ENCODE data around the gene TPK1.

TPK1 gene

GRCh38 chr7:144548556-144548955, 287.3 kb downstream of the TPK1 start:
- ATAC-seq (no peak), DNase-seq (no peak)
- H3K27ac Mint-ChIP-seq = no peak overlapping the region
- no peaks in the 10 kb centered on the region for H3K9me3 Mint-ChIP-seq
- H3K4me3 Mint-ChIP-seq = no peak overlapping the region
- peaks cover 15% of the 10 kb centered on the region for H3K36me3 Mint-ChIP-seq (ENCODE audit: low read depth)
- no peaks in the 10 kb centered on the region for H3K27me3 Mint-ChIP-seq
- H3K4me1 Mint-ChIP-seq = no peaks in the 10 kb centered on the region

GRCh38 chr7:144547888-144548287, 288.0 kb downstream of the TPK1 start:
- Mint-ChIP-seq H3K4me3 (no peak overlapping the region), H3K27ac (no peak overlapping the region), H3K36me3 (ENCODE audit: low read depth) (peaks cover 19% of the 10 kb centered on the region), H3K9me3 (no peaks in the 10 kb centered on the region), H3K27me3 (no peaks in the 10 kb centered on the region), H3K4me1 (no peaks in the 10 kb centered on the region)
- ATAC-seq (no peak), DNase-seq (no peak)

- H3K36me3 Mint-ChIP-seq (ENCODE audit: low read depth) = peaks cover 21% of the 10 kb centered on the region
- H3K27me3 Mint-ChIP-seq = no peaks in the 10 kb centered on the region
- H3K9me3 Mint-ChIP-seq = no peaks in the 10 kb centered on the region
- ATAC-seq = no peak
- no peak overlapping the region for H3K27ac Mint-ChIP-seq
- H3K4me1 Mint-ChIP-seq = no peaks in the 10 kb centered on the region
- no peak for DNase-seq
- H3K4me3 Mint-ChIP-seq = no peak overlapping the region
Measured at GRCh38 chr7:144546782-144547181, 289.1 kb downstream of the TPK1 start.

GRCh38 chr7:144545330-144545729, 290.5 kb downstream of the TPK1 start:
- Mint-ChIP-seq H3K27me3 (no peaks in the 10 kb centered on the region), H3K36me3 (ENCODE audit: low read depth) (peaks cover 22% of the 10 kb centered on the region), H3K4me1 (no peaks in the 10 kb centered on the region), H3K27ac (no peak overlapping the region), H3K4me3 (no peak overlapping the region), H3K9me3 (no peaks in the 10 kb centered on the region)
- ATAC-seq (no peak), DNase-seq (no peak)

GRCh38 chr7:144534655-144535395, 301.0 kb downstream of the TPK1 start:
- ATAC-seq (no peak), DNase-seq (no peak)
- Mint-ChIP-seq H3K9me3 (peaks cover 4% of the 10 kb centered on the region), H3K36me3 (ENCODE audit: low read depth) (peaks cover 19% of the 10 kb centered on the region), H3K4me3 (no peak overlapping the region), H3K27me3 (no peaks in the 10 kb centered on the region), H3K27ac (no peak overlapping the region), H3K4me1 (no peaks in the 10 kb centered on the region)

GRCh38 chr7:144534196-144534595, 301.7 kb downstream of the TPK1 start:
- Mint-ChIP-seq H3K4me3 (no peak overlapping the region), H3K36me3 (ENCODE audit: low read depth) (peaks cover 15% of the 10 kb centered on the region), H3K9me3 (peaks cover 4% of the 10 kb centered on the region), H3K4me1 (peaks cover 3% of the 10 kb centered on the region), H3K27ac (no peak overlapping the region), H3K27me3 (no peaks in the 10 kb centered on the region)
- no peak for DNase-seq
- ATAC-seq = no peak

- DNase-seq (no peak), ATAC-seq (no peak)
- H3K27ac Mint-ChIP-seq = no peak overlapping the region
- no peaks in the 10 kb centered on the region for H3K27me3 Mint-ChIP-seq
- H3K36me3 Mint-ChIP-seq (ENCODE audit: low read depth) = peaks cover 17% of the 10 kb centered on the region
- H3K9me3 Mint-ChIP-seq = peaks cover 4% of the 10 kb centered on the region
- H3K4me3 Mint-ChIP-seq = no peak overlapping the region
- peaks cover 6% of the 10 kb centered on the region for H3K4me1 Mint-ChIP-seq
Measured at GRCh38 chr7:144531181-144531580, 304.7 kb downstream of the TPK1 start.

GRCh38 chr7:144529269-144529926, 306.5 kb downstream of the TPK1 start:
- Mint-ChIP-seq H3K4me1 (peaks cover 6% of the 10 kb centered on the region), H3K27me3 (no peaks in the 10 kb centered on the region), H3K4me3 (no peak overlapping the region), H3K27ac (no peak overlapping the region), H3K9me3 (no peaks in the 10 kb centered on the region), H3K36me3 (ENCODE audit: low read depth) (peaks cover 11% of the 10 kb centered on the region)
- peak; percentile 57 for ATAC-seq
- no peak for DNase-seq

GRCh38 chr7:144528536-144529045, 307.3 kb downstream of the TPK1 start:
- Mint-ChIP-seq H3K4me1 (peaks cover 6% of the 10 kb centered on the region), H3K36me3 (ENCODE audit: low read depth) (peaks cover 6% of the 10 kb centered on the region), H3K27me3 (no peaks in the 10 kb centered on the region), H3K4me3 (no peak overlapping the region), H3K27ac (no peak overlapping the region), H3K9me3 (no peaks in the 10 kb centered on the region)
- ATAC-seq (no peak), DNase-seq (no peak)

GRCh38 chr7:144527051-144527471, 308.8 kb downstream of the TPK1 start:
- Mint-ChIP-seq H3K27me3 (no peaks in the 10 kb centered on the region), H3K27ac (no peak overlapping the region), H3K4me1 (peaks cover 6% of the 10 kb centered on the region), H3K4me3 (no peak overlapping the region), H3K9me3 (no peaks in the 10 kb centered on the region), H3K36me3 (ENCODE audit: low read depth) (peaks cover 6% of the 10 kb centered on the region)
- DNase-seq (no peak), ATAC-seq (no peak)

GRCh38 chr7:144525956-144526355, 309.9 kb downstream of the TPK1 start:
- Mint-ChIP-seq H3K27me3 (no peaks in the 10 kb centered on the region), H3K27ac (no peak overlapping the region), H3K9me3 (no peaks in the 10 kb centered on the region), H3K4me3 (no peak overlapping the region), H3K36me3 (ENCODE audit: low read depth) (peaks cover 6% of the 10 kb centered on the region), H3K4me1 (peaks cover 6% of the 10 kb centered on the region)
- DNase-seq (no peak), ATAC-seq (no peak)

- no peak for ATAC-seq
- no peak overlapping the region for H3K4me3 Mint-ChIP-seq
- no peaks in the 10 kb centered on the region for H3K27me3 Mint-ChIP-seq
- H3K4me1 Mint-ChIP-seq = peaks cover 4% of the 10 kb centered on the region
- peaks cover 2% of the 10 kb centered on the region for H3K36me3 Mint-ChIP-seq (ENCODE audit: low read depth)
- no peak for DNase-seq
- no peaks in the 10 kb centered on the region for H3K9me3 Mint-ChIP-seq
- no peak overlapping the region for H3K27ac Mint-ChIP-seq
Measured at GRCh38 chr7:144524271-144524670, 311.6 kb downstream of the TPK1 start.

GRCh38 chr7:144523621-144524020, 312.2 kb downstream of the TPK1 start:
- Mint-ChIP-seq H3K27me3 (no peaks in the 10 kb centered on the region), H3K4me3 (no peak overlapping the region), H3K36me3 (ENCODE audit: low read depth) (peaks cover 2% of the 10 kb centered on the region), H3K9me3 (no peaks in the 10 kb centered on the region), H3K27ac (no peak overlapping the region), H3K4me1 (no peaks in the 10 kb centered on the region)
- DNase-seq = no peak
- no peak for ATAC-seq

- peaks cover 4% of the 10 kb centered on the region for H3K4me1 Mint-ChIP-seq
- H3K9me3 Mint-ChIP-seq = no peaks in the 10 kb centered on the region
- no peaks in the 10 kb centered on the region for H3K27me3 Mint-ChIP-seq
- no peak overlapping the region for H3K4me3 Mint-ChIP-seq
- ATAC-seq (no peak), DNase-seq (no peak)
- no peak overlapping the region for H3K27ac Mint-ChIP-seq
- no peaks in the 10 kb centered on the region for H3K36me3 Mint-ChIP-seq (ENCODE audit: low read depth)
Measured at GRCh38 chr7:144519925-144520324, 315.9 kb downstream of the TPK1 start.

- Mint-ChIP-seq H3K4me1 (peaks cover 4% of the 10 kb centered on the region), H3K27me3 (no peaks in the 10 kb centered on the region), H3K36me3 (ENCODE audit: low read depth) (no peaks in the 10 kb centered on the region), H3K27ac (no peak overlapping the region), H3K4me3 (no peak overlapping the region), H3K9me3 (no peaks in the 10 kb centered on the region)
- DNase-seq (no peak), ATAC-seq (no peak)
Measured at GRCh38 chr7:144518360-144518759, 317.5 kb downstream of the TPK1 start.
